GM21526 (cell line): ENCODE results near the gene TMEM256.

Source experiments
- ATAC-seq: cut with Tn5 transposase; IDR thresholded peaks from one replicate; pipeline ENCODE4 v1.9.1; 2021; ENCODE audit warnings: moderate library complexity; ENCODE audit not compliant: unreplicated experiment, low FRiP score

TMEM256 gene

GRCh38 chr17:7356072-7356549, 47.8 kb downstream of the TMEM256 start:
- no peak for ATAC-seq

GRCh38 chr17:7355573-7355972, 48.3 kb downstream of the TMEM256 start:
- no peak for ATAC-seq

DNA sequence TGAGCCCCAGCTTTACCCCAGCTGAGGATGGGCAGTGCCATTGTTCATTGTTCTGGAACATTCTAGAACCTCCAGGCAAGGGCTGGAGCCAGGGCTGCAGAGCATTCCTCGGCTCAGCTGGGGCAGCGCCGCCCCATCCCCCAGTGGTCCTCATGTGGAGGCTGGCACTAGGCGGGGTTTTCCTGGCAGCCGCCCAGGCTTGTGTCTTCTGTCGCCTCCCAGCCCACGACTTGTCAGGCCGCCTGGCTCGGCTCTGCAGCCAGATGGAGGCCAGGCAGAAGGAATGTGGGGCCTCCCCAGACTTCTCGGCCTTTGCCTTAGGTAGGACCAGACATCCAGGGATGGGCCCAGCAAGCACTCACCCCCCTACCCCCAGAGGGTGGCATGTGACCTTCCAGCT, 48.8 kb downstream of the TMEM256 start, which contains the start of gene TMEM95:
TSS of gene TMEM95 (plus strand) at position 104 of the 400 bp plus-strand sequence. CDS start at position 153, 49 bp downstream.
- no peak for ATAC-seq

- no peak for ATAC-seq
Observed at GRCh38 chr17:7354262-7354843, 49.5 kb downstream of the TMEM256 start.
